Effector CD8-positive, alpha-beta T cell (primary cell): ENCODE data around the gene PAX2.
"Not testable (repeated sequence)": the region's sequence is repeated elsewhere in the genome, so short reads cannot be mapped to it uniquely, and the experiment has no call there.

Source experiments
- DNase-seq: peaks from one replicate; lab custom pipeline; 2025; lab: John Stamatoyannopoulos, UW
- total RNA-seq, 4 experiments: gene quantifications; one replicate each; lab custom pipeline; 2026; lab: John Stamatoyannopoulos, UW

PAX2 gene
- total RNA-seq, result 0 to 0.18 (median 0) reads per million in 4 experiments

DNA sequence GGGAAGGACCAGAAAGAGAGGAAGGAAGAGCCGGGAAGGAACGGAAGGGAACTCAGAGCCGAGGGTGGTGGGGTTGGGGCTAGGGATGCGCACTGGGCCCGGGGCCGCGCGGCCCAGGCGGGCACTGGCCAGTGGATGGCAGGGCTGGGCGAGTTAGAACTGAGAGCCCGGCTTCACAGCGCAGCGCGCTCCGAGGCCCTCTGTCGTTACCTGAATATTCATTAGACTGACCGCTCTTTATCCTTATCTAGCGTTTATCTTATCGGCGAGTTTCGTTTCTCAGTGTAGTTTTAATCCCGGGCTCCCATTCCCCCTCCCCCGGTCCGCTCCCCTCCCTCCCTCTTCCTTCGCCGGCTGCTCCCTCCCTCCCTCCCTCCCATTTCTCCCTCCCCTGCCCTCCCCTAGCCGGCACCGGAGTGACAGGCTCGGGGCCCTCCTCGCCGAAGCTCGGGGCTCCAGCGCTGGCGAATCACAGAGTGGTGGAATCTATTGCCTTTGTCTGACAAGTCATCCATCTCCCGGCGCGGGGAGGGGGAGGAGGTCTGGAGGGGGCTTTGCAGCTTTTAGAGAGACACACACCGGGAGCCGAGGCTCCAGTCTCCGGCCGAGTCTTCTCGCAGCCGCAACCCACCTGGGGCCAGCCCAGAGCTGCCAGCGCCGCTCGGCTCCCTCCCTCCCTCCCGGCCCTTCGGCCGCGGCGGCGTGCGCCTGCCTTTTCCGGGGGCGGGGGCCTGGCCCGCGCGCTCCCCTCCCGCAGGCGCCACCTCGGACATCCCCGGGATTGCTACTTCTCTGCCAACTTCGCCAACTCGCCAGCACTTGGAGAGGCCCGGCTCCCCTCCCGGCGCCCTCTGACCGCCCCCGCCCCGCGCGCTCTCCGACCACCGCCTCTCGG lies at the start of gene PAX2:
TSS of gene PAX2 (plus strand) at position 596 of the 895 bp plus-strand sequence. CDS start 679 bp downstream, outside the sequence.
- DNase-seq, result no peak

DNA sequence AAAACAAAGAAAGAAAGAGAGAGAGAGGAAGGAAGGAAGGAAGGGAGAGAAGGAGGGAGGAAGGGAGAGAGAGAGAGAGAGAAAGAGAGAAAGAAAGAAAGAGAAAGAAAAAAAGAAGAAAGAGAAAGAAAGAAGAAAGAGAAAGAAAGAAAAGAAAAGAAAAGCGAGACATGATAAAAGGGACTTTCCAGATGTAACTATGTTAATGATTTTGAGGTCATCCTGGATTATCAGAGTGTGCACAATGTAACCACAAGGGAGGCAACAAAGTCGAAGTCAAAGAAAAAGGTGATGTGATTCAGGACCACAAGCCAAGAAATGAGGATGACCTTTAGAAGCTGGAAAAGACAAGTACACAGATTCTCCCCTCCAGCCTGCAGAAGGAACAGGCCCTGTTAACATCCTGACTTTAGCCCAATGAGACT lies 48.9 kb upstream of the PAX2 start:
- no peak for DNase-seq

DNA sequence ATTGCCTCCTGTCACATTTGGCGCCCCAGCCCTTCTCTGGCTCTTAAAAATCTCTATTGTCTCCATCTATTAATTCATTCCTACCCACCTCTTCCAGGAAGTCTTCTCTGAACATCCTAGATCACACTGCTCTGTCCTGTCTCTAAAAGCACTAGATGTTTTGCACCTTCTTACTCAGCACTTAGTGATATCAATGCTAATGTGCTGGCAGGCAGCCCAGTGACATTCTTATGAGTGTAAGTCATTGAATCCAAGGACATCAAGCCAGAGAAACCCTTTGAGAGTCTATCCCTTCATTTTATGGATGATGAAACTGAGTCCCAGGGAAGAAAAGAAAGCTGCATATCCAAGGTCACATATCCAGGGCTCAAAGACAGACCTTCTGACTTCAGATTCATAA lies 48.3 kb upstream of the PAX2 start:
- no peak for DNase-seq

DNA sequence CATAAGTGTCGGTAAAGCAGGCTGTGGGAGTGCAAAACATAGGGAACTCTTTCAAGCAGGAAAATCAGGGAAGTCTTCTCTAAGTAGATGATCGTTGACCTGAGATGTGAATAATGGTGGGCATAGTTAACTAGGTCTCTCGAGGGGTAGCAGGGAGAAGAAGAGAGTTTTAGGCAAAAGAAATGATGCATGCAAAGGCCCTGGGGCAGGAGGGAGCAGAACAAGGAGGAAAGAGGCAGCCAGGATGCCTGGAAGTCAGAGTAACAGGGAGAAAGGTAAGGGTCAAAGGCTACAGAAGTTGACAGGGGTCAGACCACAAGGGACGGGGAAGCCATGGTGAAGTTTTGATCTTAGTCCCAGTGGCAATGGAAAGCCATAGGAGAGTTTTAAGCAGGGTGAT lies 47.8 kb upstream of the PAX2 start:
- DNase-seq, result no peak

DNA sequence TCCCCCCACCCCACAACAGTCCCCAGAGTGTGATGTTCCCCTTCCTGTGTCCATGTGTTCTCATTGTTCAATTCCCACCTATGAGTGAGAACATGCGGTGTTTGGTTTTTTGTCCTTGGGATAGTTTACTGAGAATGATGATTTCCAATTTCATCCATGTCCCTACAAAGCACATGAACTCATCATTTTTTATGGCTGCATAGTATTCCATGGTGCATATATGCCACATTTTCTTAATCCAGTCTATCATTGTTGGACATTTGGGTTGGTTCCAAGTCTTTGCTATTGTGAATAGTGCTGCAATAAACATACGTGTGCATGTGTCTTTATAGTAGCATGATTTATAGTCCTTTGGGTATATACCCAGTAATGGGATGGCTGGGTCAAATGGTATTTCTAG lies 43.7 kb upstream of the PAX2 start:
- not testable (repeated sequence) for DNase-seq

DNA sequence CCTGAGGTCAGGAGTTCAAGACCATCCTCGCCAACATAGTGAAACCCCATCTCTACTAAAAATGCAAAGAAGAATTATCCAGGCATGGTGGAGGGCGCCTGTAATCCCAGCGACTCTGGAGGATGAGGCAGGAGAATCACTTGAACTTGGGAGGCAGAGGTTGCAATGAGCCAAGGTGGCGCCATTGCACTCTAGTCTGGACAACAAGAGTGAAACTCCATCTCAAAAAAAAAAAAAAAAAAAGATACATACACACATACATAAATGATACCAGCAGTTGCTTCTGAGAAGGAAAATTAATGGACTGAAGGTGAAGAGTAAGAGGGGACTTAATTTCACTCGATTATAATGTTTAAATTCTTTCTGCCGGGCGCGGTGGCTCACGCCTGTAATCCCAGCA lies 40.2 kb upstream of the PAX2 start:
- no peak for DNase-seq

DNA sequence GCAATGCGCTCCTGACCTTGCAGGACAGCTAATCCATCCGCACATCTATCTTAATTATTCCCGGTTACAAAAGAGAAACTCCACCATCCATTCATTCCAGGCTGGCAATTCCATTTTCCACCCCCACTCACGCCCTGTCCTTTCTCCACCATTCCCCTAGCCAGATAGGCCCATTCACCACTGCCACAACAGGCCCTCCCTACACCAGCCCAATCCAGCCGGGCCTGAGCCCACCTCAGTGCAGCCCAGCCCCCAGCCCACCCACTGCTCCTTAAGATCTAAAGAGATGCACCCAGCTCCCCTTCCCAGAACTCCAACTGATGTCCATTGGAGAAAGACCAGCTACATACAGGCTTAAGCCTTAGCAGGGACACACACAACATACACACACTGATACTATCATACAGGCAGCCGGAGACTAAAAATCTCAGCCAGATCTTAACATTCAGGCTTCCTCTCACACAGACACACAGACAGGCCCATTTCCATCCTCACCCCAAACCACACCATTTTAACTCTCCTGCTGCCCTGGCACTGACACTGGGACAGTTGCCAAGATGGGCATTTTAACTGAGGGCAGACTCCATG lies 38.0 kb upstream of the PAX2 start:
- DNase-seq, result no peak

DNA sequence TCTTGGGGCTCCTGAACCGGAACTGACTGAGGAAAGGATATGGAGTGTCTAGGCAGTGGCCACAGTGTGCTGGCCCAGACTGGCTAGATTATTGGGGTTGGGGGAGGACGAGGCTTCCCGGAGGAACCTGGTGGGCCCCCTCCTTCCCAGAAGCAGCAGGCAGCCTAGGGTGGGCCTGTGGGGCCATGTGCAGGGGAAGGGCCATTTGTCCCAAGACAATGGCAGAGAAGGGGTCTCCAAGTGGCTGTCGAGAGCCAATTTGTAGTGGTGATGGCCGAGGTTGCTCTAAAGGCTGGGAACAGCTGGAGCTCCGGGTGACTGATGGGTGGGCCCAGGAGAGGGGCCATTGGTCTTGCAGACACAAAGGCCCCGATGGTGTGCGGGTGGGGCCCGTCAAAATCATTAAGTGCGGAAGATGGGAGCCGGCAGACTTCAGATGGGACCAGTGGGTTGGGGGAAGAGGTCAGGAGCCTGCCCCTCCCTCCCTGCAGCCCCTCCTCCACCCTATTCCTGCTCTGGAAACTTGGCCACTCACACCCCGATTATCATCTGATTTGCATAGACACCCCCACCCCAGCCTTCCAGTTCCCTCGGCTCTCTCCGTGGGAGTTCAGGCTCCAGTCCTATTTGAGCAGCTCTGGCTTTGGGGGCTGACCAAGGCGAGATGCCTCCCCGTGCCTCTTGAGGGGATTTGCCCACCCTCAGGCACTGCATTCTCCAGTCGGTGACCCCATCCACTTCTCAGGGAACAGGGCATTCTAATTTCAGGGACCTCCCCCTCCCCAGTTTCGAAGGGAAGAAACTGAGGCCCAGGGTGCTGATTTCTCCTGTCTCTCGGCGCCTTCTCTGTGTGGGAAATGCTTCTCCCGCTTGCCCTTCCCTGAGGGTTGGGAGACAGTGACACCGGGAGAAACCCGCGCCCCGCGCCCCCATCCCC lies 36.0 kb upstream of the PAX2 start:
- DNase-seq, result no peak

DNA sequence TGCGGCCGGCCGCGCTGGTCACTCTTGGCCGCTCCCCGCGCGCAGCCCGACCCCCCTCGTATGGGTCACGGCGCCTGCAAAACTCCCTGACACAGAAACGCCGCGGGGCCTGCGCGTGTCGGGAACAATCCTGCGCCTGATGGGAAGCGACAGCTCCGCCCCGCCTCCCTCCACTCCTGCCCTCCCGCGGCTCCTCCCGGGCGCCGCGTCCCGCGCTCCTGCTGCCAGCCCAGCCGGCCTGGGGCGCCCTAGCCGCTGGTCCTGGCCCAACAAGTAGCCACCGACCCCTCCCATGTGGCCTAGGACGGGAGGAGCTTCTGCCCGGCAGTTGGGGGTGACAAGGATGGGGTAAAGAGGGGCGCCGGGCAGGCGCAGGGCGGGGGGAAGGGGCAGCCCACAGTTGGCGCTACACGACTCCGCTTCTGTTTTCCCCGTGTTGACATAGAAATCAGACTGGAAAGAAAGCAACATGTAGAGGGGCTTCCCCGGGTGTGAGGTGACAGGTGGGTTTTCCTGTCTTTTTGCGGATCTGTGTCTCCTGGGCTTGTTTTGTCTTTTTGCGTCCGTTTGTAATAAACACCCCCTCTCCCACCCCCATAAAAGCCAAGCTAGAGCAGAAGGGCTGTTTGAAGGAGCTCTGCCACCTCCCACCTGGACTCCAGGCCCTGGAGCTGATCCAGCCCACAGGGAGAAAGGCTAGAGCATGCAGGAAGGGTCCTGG lies 35.1 kb upstream of the PAX2 start:
- no peak for DNase-seq

DNA sequence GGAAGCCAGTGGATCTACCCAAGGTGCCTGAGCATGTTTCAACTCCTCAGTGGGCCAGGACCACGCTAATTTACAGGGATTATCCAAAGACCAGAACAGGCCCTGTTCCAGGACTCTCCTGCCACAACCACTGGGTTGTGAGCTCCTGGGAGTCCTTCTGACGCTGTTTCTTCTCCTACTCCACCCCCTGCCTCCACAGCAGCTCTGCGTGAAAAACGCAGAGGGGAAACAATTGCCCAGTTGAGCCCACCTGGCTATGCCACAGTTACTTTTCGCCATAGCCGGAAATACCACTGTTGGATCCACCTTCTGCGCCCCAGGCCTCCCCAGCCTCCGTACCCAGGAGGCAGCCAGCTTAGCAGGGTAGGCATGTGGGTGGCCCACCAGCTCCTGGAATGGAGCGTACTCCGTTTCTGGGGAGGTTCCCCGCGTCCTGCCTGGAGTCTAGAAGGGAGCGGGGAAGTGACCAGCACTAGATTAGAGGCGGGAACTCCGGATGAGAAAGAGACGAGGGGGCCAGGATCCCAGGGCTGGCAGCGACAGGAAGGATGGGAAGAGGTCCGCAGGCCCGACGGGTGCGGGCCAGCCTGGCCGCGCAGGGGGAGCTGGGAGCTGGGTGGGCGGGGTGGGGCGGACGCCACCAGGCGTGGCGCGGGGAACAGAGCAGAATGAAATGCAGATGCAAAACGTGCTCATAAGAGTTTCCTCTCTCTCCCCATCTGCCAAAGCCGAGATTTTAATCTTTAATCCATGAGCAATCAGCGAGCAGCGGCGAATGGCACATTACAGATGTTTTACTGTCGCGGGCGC lies 32.1 kb upstream of the PAX2 start:
- no peak for DNase-seq

DNA sequence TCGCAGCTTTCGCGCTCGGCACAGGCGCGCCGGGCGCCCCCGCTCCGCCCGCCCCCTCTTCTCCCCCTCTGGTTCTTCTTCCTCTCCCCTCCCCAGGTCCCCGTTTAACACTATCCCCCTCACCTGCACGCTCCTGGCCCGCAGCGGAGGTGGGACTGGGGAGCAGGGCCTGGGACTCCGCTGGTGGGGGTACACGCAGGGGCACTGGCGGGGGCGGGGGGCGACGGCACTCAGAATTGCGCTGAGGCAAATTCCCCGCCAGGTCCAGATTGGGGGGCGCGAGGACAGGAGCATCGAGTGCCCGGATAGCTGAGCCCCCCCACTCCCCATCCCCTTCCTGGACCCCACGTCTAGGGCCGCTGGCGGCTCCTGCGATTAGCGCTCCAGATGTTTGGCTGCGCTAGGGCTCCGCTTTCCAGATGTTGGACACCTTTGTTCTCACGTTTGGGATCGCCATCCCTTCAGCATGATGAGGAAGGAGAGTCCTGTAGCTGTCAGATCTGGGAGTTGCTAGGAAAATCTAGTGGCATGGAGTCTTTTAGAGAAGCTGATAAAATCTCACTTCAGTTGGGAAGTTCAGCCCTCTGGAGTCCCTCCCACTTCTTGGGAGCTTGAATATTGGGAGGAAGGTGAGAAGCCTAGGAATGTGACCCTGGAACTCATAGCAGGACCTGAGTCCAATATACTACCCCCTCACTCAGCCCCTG lies 31.4 kb upstream of the PAX2 start:
- no peak for DNase-seq

DNA sequence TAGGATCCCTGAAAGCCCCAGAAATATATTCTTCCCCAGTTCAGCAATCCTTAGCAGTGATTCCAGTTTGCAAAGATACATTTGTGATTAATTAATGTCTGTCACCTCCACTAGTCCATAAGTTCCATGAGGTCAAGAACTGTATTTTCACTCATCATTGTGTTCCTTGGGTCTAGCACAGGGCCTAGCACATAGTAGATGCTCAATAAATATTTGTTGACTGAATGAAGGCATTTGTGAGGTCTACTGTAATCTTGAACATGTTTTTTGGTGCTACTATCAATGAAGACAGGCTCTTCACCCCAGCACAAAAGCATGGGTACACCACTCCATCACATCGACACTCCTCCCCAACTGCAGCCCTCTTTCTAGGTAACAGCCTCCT lies 30.8 kb upstream of the PAX2 start:
- no peak for DNase-seq

DNA sequence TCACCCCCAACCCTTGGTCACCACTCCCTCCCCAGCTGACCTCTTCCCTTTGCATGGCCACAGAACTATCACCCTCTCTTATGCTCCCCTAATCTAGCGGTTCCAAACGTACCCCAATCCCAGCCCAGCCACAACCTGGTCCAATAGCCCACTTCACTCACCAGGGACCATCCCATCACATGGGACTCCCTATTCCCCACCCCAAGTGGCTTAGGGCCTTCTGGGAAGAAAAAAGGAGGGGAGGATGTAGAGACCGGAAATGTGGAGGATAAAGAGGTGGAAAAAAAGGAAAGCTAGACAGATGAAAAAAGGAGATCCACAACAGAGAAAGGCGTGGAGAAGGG lies 30.3 kb upstream of the PAX2 start:
- DNase-seq, result no peak

DNA sequence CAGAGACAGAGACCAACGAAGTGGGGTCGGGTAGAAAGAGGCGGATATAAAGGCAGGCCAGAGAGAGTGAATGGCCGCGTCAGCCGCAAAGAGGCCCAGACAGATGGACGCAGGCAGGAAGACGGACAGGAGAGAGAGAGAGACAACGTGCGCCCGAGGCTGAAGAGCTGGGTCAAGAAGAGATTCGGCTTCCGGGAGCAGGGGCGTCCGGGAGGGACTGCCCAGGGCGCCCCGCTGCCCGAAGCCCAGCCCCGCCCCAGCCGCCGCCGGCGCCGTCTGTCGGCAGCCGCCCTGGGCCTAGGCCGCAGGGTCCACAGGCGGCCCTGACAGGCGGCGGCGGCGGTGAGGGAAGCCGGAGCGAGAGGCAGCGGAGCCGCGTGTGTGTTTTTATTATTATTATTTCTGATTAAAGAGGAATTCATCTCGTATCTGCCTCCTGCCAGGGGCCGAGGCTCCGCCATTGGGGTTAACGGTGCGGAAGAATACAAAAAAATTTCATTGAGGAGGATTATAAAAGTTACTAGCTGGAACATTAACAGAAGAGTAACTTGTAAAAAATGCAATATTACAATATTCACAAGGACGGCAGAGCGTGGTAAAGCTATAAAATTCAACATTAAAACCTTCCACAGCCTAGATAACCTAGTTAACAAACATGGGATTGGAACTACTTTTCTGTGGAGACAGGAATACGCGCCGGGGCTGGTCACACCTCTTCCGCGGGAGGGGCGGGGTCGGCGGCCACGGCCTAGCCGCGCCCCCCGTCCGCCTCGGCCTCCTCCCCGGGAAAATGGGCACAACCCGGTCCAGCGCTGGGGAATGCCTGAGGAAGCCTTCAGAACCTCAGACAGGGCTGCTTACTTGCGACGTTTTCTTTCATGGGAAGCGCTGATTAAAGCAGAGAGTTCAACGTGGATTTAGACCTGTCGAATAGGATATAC lies 29.7 kb upstream of the PAX2 start:
- no peak for DNase-seq

DNA sequence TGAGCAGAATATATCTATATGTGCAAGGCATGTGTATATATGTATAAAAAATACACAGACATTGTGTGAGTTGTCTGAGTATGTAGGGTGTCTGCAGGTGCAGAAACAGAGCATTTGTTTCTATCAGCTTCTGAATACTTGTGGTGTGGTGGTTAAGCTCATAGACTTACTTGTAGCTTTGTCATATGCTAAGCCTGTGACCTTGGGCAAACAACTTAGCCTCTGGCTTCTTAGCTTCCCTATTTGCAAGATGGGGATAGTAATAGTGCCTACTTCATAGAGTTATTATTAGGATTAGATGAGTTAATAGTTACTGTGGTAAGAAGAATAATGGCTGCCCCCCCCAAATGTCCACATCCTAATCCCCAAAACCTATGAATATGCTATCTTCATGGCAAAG lies 28.2 kb upstream of the PAX2 start:
- no peak for DNase-seq

DNA sequence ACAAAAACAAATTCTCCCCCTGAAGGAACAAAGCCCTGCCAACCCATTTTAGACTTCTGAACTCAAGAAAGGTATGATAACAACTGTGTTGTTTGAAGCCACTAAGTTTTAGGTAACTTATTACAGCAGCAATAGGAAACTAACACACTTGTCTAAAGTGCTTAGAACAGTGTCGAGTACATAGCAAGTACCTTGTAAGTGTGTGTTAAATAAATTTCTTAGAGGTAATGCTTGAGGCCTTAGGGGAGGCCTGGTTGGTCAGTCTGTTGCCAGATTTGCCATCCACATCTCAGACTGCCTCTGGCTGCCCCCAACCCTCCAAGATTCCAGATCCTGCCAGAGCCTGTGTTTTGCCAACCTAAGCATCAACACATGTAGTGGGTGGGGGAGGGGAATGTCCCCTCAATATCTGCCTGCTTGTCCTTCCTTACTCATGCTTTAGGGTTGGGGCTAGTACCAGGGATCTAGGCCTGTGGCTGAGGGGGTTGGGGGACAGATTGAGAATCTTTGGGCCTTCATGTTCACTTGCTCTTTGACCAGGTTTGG lies 27.1 kb upstream of the PAX2 start:
- DNase-seq, result no peak

DNA sequence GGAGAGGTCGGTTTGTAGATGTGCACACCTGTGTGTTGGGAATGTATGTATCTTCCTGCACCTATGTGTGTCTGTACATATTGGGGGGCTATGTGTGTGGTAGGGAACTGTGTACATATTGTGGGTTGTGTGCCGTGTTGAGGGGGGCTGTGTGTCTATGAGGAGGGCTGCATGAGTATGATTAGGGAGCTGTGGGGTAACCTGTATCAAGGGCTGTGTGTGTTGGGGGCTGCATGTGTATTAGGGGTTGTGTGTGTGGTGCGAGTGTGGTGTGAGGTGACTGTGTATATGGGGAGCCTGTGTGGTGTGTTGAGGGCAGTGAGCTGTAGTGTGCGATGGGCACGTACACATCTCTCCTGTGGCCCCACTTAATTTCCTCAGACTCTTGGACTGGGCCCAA lies 22.2 kb upstream of the PAX2 start:
- DNase-seq, result no peak

DNA sequence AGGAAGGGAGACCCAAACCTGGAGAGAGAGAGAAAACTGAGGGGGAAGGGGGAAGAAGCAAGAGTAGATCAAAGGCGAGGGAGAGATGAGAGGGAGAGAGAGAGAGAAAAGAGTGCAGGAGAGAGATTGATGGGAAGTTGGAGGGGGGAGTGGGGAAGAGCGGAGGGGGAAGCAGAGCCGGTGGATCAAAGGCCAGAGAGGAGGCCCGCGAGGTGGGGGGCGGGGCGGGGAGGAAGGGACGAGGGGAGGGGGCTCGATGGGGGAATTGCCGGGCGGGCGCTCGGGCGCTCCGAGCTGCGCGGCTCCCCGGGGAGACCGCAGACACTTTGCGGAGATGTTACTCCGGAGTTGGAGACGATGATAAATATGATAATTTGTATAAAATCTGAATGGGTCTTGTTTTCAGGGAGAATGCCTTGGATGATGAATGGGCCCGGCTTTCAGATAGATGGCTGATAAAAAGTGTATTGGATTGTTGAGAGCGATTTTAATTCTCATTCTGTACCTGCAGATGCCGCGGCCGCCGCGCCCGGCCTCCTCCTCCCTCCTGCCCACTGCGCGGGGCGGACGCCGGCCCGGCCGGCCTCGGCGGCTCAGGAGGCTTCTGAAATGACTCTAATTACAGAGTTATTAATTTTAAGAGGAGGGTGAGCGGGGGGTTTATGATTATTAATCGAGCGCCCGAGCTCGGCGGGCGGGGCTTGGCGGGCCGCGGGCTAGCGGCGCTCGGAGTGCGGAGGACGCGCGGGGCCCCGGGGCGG lies 21.4 kb upstream of the PAX2 start:
- DNase-seq, result no peak
